Activated CD4-positive, alpha-beta T cell treated with anti-CD3 and anti-CD28 coated beads for 24 hours (primary cell): ENCODE results near the gene BCAS3.
"Not testable (repeated sequence)": the region's sequence is repeated elsewhere in the genome, so short reads cannot be mapped to it uniquely, and the experiment has no call there.

Source experiments
- DNase-seq, 2 donors: peaks; one replicate each; pipeline ENCODE4 v3.0.0-alpha.2; 2020; ENCODE audit warnings: low read depth in 2 of 2

Gene BCAS3

GRCh38 chr17:61002316-61002736 lies 324.7 kb downstream of the BCAS3 start:
- no peak for DNase-seq

DNA sequence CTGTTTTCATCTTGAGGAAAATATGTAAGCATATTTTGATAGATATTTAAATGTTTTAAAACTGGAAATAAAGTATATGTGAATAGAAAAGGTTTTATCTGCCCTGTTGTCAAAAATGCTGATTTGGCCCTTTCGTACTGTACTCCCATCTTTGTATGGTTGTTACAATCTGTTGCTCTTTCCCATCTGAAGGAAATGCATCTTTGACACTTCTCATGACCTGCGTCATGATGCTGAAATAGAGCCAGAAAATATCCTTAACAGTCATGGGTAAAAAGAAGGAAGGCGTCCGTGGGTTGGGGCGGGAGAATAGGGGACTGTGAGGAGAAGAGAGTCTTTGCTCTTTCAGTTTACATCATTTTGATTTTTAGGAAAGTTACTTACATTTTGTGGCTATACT lies 327.7 kb downstream of the BCAS3 start:
- no peak for DNase-seq

DNA sequence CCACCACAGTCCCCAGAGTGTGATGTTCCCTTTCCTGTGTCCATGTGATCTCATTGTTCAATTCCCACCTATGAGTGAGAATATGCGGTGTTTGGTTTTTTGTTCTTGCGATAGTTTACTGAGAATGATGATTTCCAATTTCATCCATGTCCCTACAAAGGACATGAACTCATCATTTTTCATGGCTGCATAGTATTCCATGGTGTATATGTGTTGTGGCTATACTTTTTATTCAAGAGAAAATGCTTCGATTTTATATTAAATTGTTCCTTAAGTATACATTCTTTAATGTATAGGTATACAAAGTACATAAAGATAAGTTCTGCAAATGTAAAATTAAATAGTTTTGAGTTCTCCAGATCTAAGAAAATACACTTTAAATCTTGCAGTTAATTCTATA lies 328.3 kb downstream of the BCAS3 start:
- not testable (repeated sequence) for DNase-seq

- no peak for DNase-seq
These were observed 330.3 kb downstream of the BCAS3 start for GRCh38 chr17:61007980-61008379.

GRCh38 chr17:61009663-61010062 lies 332.0 kb downstream of the BCAS3 start:
- DNase-seq: no peak

DNA sequence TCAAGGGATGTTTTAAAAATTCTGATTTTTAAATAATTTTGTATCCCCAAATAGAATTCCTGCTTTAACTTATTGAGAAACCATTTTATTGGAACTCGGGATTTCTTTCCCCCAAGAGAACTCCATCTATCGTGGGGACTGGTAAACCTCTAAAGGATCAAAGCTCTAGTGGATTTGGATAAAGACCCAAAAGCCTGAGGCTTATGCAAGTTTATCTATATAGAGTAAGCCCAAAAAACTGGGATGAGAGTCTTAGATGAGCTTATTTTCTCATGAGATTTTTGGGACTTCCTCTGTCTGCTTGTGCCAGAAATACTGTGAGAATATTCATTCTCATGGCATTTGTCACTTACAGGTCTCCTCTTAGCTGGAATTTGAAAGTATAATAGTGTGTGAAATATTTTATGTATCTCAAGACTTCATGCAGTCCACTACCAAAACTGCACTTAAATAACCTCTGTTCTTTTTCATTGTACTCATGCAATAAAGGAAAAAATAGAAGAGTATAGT lies 333.1 kb downstream of the BCAS3 start:
- no peak for DNase-seq

DNA sequence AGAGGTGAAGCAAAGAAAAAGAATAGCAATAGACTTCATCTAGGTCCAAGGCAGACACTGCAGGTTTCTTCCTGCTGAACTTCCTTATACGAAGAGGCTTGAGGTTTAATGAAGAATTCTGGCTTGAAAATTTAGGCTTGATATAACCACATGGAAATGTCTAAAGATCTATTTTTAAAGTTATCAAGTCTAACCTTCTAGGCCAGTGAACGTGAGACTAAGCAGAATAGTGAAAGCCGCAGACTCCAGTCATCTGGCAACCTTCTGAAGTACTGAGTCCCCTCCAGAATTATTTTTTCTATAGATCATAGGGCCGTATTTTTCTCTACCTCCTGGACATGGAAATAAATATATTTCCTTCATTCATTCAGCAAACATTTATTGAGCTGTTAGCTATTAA lies 333.6 kb downstream of the BCAS3 start:
- no peak for DNase-seq

DNA sequence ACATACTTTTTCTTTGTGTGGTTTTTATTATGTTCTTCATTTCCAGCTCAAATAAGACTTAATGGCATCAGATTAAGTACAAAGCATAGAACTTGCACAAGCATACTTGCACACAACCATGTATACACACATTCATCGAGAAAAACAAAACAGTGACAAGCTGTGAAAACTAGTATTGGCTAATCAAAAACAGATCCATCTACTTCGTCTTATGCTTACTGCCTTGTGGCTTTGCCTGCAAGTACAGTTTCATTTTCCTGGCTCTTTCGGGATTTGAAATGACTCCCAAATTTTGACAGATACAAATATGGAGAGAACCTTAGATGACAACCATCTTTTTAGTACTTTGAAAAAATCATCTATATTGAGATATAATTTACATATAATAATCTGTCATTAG lies 338.3 kb downstream of the BCAS3 start:
- DNase-seq: no peak

- DNase-seq: no peak
These were observed 339.8 kb downstream of the BCAS3 start for GRCh38 chr17:61017317-61018006.

DNA sequence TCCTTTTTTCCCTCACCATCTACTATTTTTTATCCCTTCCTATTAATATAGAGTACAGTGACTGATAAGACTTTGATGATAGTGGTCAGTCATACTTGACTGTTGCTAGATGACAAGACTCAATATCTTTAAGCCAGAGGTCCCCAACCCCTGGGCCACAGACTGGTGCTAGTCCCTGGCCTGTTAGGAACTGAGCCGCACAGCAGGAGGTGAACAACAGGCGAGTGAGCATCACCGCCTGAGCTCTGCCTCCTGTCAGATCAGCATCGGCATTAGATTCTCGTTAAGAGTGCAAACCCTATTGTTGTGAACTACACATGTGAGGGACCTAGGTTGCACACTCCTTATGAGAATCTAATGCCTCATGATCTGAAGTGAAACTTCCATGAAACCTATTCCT lies 341.3 kb downstream of the BCAS3 start:
- DNase-seq: no peak

- DNase-seq: no peak
These were observed 346.3 kb downstream of the BCAS3 start for GRCh38 chr17:61023996-61024395.

- no peak for DNase-seq
These were observed 349.2 kb downstream of the BCAS3 start for GRCh38 chr17:61026818-61027217.

- DNase-seq: no peak
These were observed 351.5 kb downstream of the BCAS3 start for GRCh38 chr17:61029181-61029580.

- no peak for DNase-seq
These were observed 363.0 kb downstream of the BCAS3 start for GRCh38 chr17:61040666-61041065.

DNA sequence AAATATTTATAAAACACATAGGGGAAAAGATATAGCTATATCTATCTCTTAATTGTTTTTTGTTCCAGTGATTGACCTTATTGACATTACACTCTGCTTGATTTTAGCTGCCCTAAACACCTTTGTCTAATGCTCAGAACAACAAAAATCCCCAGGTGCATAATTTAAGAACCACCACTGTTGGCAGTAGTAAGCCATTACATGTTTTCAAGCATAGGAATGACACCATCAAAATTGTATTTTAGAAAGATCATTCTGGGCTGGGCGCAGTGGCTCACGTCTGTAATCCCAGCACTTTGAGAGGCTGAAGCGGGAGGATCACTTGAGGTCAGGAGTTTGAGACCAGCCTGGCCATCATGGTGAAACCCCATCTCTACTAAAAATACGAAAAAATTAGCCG lies 364.7 kb downstream of the BCAS3 start:
- DNase-seq: not testable (repeated sequence)

DNA sequence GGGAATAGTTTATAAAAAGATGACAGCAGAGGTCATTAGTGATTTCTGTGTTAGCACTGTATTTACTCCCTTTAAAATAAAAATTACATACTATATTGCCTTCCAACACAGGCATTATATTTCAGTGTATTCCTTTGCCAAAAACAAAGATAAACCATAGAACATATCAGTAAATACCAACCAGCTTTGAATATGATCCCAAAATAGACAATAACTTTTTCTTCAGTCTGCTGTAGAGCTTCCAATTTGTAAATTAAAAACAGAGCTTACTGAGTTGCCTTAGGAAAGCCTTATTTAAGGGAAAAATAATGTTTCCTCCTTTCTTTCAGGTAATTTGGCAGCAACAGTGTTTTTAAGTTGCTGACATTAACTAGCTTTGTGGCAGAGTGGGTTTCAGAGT lies 369.9 kb downstream of the BCAS3 start:
- no peak for DNase-seq

GRCh38 chr17:61048376-61049106 lies 370.9 kb downstream of the BCAS3 start:
- no peak for DNase-seq

- no peak for DNase-seq
These were observed 375.8 kb downstream of the BCAS3 start for GRCh38 chr17:61053469-61053868.

DNA sequence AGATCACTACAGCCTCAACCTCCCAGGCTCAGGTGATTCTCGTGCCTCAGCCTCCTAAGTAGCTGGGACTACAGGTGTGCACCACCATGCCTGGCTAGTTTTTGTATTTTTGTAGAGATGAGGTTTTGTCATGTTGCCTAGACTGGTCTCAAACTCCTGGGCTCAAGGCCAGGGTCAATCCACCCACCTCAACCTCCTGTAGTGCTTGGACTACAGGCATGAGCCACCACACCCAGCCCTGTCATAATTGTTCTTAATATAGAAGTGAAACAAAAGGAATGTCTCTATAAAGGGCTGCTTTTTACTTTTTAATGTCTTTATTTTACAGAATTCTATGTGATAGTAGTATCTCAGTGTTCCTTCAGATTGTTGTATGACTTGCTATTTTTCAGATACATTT lies 376.8 kb downstream of the BCAS3 start:
- DNase-seq: no peak

DNA sequence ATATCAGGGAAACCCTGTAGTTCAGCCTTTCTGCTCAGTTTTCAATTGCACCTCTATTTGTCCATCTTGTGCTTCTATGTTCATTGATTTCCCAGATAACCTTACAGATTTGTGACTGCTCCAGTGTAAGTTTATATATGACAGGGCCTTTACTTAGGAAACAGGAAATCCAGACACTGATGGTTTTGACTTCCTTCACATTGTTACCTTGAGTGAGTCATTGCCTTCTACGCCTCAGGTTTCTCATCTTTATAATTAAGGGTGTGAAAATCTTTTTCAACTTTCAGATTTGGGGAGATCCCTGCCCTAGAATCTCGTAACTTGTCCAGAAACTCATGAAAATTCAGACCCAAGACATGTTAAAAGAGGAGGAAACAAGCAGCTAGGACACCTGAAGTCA lies 379.6 kb downstream of the BCAS3 start:
- no peak for DNase-seq

GRCh38 chr17:61058066-61058465 lies 380.4 kb downstream of the BCAS3 start:
- no peak for DNase-seq

DNA sequence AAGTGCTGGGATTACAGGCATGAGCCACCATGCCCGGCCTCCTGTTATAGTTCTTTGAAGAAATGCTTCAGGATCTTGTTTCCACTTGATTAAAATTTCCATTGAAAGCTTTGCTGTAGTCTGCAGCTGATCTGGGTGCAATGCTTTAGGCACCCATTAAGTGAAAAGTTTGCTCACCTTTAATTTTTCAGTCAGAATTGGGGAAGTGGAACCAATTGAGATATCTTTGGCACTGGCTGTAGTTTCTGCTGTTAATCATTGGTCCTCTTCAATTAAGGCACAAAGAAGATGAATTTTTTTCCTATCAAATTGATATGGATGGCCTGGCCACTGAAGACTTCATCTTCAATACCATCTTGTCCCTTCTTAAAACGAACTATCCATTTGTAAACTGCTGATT lies 385.9 kb downstream of the BCAS3 start:
- no peak for DNase-seq
